ENCODE results near the gene BRSK2. TPM values are rescaled to one million over a fixed set of nuclear protein-coding genes. Genes with fewer than 3 reads are reported as not detected.

BRSK2 gene
- total RNA-seq, 3 donors from 2014 or later = 0.15 to 0.80 (median 0.66) TPM

- TF ChIP-seq CTCF (IDR thresholded peaks at IDR 0.05) = no peak
- TF ChIP-seq POLR2AphosphoS5 (IDR thresholded peaks at IDR 0.05) = no peak
- no peak for TF ChIP-seq POLR2A (IDR thresholded peaks at IDR 0.05)
- H3K27me3 ChIP-seq = no peaks in the 10 kb centered on the region
- no peak for DNase-seq (ENCODE audit: low spot score in 2 of 2)
- H3K9me3 ChIP-seq = no peaks in the 10 kb centered on the region
- no peaks in the 10 kb centered on the region for H3K36me3 ChIP-seq
- no peaks in the 10 kb centered on the region for H3K4me1 ChIP-seq
- H3K27ac ChIP-seq = no peak overlapping the region
- intact Hi-C loops (cut with DNase I; ENCODE audit: low total_unique reads) = no loop called here
- H3K4me3 ChIP-seq = no peak overlapping the region
These were observed 107.0 kb downstream of the BRSK2 start for GRCh38 chr11:1496761-1497095.

- DNase-seq (ENCODE audit: low spot score in 2 of 2) = peak in 1 of 2 donors; percentile 30
- Histone ChIP-seq H3K4me3 (no peak overlapping the region), H3K36me3 (no peaks in the 10 kb centered on the region), H3K27ac (no peak overlapping the region), H3K27me3 (no peaks in the 10 kb centered on the region), H3K9me3 (no peaks in the 10 kb centered on the region), H3K4me1 (peaks cover 3 to 8% of the 10 kb centered on the region in 2 donors)
- intact Hi-C loops (cut with DNase I; ENCODE audit: low total_unique reads) = no loop called here
- no peak for TF ChIP-seq POLR2AphosphoS5 (IDR thresholded peaks at IDR 0.05)
These were observed 107.9 kb downstream of the BRSK2 start for GRCh38 chr11:1497600-1497999.

- intact Hi-C loops (cut with DNase I; ENCODE audit: low total_unique reads) = no loop called here
- Histone ChIP-seq H3K36me3 (no peaks in the 10 kb centered on the region), H3K27ac (no peak overlapping the region), H3K9me3 (no peaks in the 10 kb centered on the region), H3K4me3 (no peak overlapping the region), H3K4me1 (peaks cover 10 to 14% of the 10 kb centered on the region in 2 donors), H3K27me3 (no peaks in the 10 kb centered on the region)
- DNase-seq (ENCODE audit: low spot score in 2 of 2) = peak in 1 of 2 donors; percentile 25
- no peak for TF ChIP-seq POLR2AphosphoS5 (IDR thresholded peaks at IDR 0.05)
- TF ChIP-seq CTCF (IDR thresholded peaks at IDR 0.05) = no peak
- no peak for TF ChIP-seq POLR2A (IDR thresholded peaks at IDR 0.05)
These were observed 108.5 kb downstream of the BRSK2 start for GRCh38 chr11:1498262-1498661.

GRCh38 chr11:1499261-1499890, 109.6 kb downstream of the BRSK2 start:
- no peak for TF ChIP-seq CTCF (IDR thresholded peaks at IDR 0.05)
- TF ChIP-seq POLR2A (IDR thresholded peaks at IDR 0.05) = no peak
- no peak for TF ChIP-seq POLR2AphosphoS5 (IDR thresholded peaks at IDR 0.05)
- Histone ChIP-seq H3K27me3 (no peaks in the 10 kb centered on the region), H3K4me1 (peaks cover 14 to 26% of the 10 kb centered on the region in 2 donors), H3K4me3 (no peak overlapping the region), H3K36me3 (no peaks in the 10 kb centered on the region), H3K9me3 (no peaks in the 10 kb centered on the region), H3K27ac (no peak overlapping the region)
- no peak for DNase-seq (ENCODE audit: low spot score in 2 of 2)
- intact Hi-C loops (cut with DNase I; ENCODE audit: low total_unique reads) = no loop called here

GRCh38 chr11:1499899-1500298, 110.2 kb downstream of the BRSK2 start:
- Histone ChIP-seq H3K27ac (no peak overlapping the region), H3K36me3 (no peaks in the 10 kb centered on the region), H3K4me1 (peaks cover 15 to 26% of the 10 kb centered on the region in 2 donors), H3K4me3 (no peak overlapping the region), H3K27me3 (no peaks in the 10 kb centered on the region), H3K9me3 (no peaks in the 10 kb centered on the region)
- TF ChIP-seq POLR2AphosphoS5 (IDR thresholded peaks at IDR 0.05) = no peak
- TF ChIP-seq POLR2A (IDR thresholded peaks at IDR 0.05) = no peak
- no peak for TF ChIP-seq CTCF (IDR thresholded peaks at IDR 0.05)
- DNase-seq (ENCODE audit: low spot score in 2 of 2) = no peak
- intact Hi-C loops (cut with DNase I; ENCODE audit: low total_unique reads) = no loop called here

Measured in breast epithelium (tissue), 4 donors.